Spleen (tissue), 7 donors: Measurements from ENCODE around the gene TMEM233.

ENCODE experiments used
- POLR2A ChIP-seq, 3 donors: fragments of 450-650 bp; IDR thresholded peaks; one replicate each; pipeline ENCODE4 v1.5.1; 2017; ENCODE audit warnings: antibody characterized with exemption in 3 of 3, mild to moderate bottlenecking in 1 of 3
- TF ChIP-seq, protein P1 (sequence below), 11 experiments: fragments of 200-600 bp in 7 of 11; fragments of 450-650 bp in 4 of 11; sonication (generic) in 4 of 11; IDR thresholded peaks in 8 of 11; conservative IDR thresholded peaks in 3 of 11; 1 replicate in 7 of 11; 2 replicates in 4 of 11; pipeline versions ENCODE4 v1.4.0 to v1.8.0; 2016 to 2021; ENCODE audit warnings: antibody characterized with exemption in 11 of 11, inconsistent platforms in 4 of 11, mild to moderate bottlenecking in 1 of 11
- donor health status: DM: no; HTN: no; CAD: no; lungs with moderate emphysema.
- donor health status: DM: no; HTN: no; CAD: no.
- donor health status: DM: no; HTN: no; CAD: no.

- no peak for TF ChIP-seq POLR2A (IDR thresholded peaks at IDR 0.05)
- TF ChIP-seq, protein P1, sequence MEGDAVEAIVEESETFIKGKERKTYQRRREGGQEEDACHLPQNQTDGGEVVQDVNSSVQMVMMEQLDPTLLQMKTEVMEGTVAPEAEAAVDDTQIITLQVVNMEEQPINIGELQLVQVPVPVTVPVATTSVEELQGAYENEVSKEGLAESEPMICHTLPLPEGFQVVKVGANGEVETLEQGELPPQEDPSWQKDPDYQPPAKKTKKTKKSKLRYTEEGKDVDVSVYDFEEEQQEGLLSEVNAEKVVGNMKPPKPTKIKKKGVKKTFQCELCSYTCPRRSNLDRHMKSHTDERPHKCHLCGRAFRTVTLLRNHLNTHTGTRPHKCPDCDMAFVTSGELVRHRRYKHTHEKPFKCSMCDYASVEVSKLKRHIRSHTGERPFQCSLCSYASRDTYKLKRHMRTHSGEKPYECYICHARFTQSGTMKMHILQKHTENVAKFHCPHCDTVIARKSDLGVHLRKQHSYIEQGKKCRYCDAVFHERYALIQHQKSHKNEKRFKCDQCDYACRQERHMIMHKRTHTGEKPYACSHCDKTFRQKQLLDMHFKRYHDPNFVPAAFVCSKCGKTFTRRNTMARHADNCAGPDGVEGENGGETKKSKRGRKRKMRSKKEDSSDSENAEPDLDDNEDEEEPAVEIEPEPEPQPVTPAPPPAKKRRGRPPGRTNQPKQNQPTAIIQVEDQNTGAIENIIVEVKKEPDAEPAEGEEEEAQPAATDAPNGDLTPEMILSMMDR (IDR thresholded peaks at IDR 0.05 in 8 of 11, conservative IDR thresholded peaks at IDR 0.05 in 3 of 11): no peak
These were observed 66.5 kb downstream of the TMEM233 start for GRCh38 chr12:119660076-119660475.
